ENCODE data around the gene CHN1. TPM values are rescaled to one million over a fixed set of nuclear protein-coding genes. Genes with fewer than 3 reads are reported as not detected.
A peak's percentile ranks its signal among the peaks of the same experiment; 100 is the strongest.

CHN1 gene
- total RNA-seq, 1 donor from 2014 or later, result 7.8 TPM

DNA sequence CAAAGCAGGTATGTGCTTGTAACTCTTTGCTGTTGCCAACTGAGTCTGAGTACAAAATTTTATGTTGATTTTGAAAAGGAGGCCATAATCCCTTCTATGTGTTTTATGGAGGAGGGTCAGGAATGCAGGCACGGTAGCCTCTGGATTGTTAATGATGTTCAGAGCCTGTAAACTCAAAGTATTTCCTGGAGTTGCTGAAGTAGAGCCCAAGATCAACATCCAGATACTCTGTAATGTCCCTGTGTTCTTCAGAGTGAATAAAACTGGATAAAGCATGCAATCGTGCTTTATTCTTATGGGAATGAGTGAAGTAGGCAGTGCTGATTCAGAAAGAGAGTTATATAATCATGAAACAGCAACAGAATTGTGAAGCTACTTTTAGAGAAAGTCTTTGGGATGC is 179.1 kb downstream of the CHN1 start:
- H3K4me1 ChIP-seq, result peaks cover 0 to 6% of the 10 kb centered on the region in 2 donors
- H3K4me3 ChIP-seq, result no peak overlapping the region
- TF ChIP-seq, protein P1, sequence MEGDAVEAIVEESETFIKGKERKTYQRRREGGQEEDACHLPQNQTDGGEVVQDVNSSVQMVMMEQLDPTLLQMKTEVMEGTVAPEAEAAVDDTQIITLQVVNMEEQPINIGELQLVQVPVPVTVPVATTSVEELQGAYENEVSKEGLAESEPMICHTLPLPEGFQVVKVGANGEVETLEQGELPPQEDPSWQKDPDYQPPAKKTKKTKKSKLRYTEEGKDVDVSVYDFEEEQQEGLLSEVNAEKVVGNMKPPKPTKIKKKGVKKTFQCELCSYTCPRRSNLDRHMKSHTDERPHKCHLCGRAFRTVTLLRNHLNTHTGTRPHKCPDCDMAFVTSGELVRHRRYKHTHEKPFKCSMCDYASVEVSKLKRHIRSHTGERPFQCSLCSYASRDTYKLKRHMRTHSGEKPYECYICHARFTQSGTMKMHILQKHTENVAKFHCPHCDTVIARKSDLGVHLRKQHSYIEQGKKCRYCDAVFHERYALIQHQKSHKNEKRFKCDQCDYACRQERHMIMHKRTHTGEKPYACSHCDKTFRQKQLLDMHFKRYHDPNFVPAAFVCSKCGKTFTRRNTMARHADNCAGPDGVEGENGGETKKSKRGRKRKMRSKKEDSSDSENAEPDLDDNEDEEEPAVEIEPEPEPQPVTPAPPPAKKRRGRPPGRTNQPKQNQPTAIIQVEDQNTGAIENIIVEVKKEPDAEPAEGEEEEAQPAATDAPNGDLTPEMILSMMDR (IDR thresholded peaks at IDR 0.05), result no peak
- no peaks in the 10 kb centered on the region for H3K36me3 ChIP-seq
- no peaks in the 10 kb centered on the region for H3K9me3 ChIP-seq
- DNase-seq (ENCODE audit: low spot score in 2 of 2), result no peak
- peak overlapping the region in 1 of 2 donors; percentile 11 for H3K27ac ChIP-seq
- H3K27me3 ChIP-seq, result no peaks in the 10 kb centered on the region
- intact Hi-C loops (cut with DNase I), result no loop called here

DNA sequence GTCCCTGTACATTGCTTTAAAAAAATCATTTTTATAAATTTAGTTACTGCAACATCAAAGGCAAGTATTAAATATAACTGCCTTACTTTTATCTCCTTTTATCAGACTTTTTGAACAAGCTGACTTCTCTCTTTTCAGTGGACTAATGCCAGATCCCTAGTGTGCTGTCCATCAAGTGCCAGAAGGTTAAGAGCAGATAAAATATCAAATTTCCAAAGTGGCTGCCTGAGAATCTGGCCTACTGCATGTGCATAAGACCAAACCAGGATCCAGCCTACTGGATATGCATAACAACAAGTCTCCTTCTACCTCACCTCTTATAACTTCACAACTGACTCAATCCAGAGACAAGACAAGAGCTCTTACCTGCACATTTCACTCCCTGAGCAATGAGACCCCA is 181.1 kb downstream of the CHN1 start:
- H3K36me3 ChIP-seq, result no peaks in the 10 kb centered on the region
- no peaks in the 10 kb centered on the region for H3K27me3 ChIP-seq
- DNase-seq (ENCODE audit: low spot score in 2 of 2), result no peak
- H3K4me3 ChIP-seq, result no peak overlapping the region
- intact Hi-C loops (cut with DNase I), result no loop called here
- TF ChIP-seq, protein P1 (IDR thresholded peaks at IDR 0.05), result no peak
- peaks cover 0 to 6% of the 10 kb centered on the region in 2 donors for H3K4me1 ChIP-seq
- H3K9me3 ChIP-seq, result no peaks in the 10 kb centered on the region
- H3K27ac ChIP-seq, result no peak overlapping the region

DNA sequence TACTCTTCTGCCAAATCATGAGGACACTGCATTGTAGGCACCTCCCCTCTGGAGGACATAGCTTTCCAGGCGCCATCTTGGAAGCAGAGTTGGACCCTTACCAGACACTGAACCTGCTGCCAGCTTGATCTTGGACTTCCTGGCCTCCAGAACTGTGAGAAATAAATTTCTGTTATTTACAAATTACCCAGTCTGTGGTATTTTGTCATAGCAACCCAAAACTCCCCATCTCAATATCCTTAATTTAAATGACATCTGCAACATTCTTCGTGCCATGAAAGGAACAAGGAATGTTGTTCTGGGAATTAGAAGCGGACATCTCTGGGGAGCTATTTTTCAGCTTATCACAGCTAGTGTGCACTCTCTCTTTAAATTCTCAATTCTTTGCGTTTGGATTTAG is 183.6 kb downstream of the CHN1 start:
- H3K36me3 ChIP-seq, result no peaks in the 10 kb centered on the region
- H3K4me1 ChIP-seq, result peaks cover 0 to 6% of the 10 kb centered on the region in 2 donors
- H3K4me3 ChIP-seq, result no peak overlapping the region
- no peak overlapping the region for H3K27ac ChIP-seq
- intact Hi-C loops (cut with DNase I), result no loop called here
- DNase-seq (ENCODE audit: low spot score in 2 of 2), result no peak
- no peaks in the 10 kb centered on the region for H3K27me3 ChIP-seq
- TF ChIP-seq, protein P1 (IDR thresholded peaks at IDR 0.05), result no peak
- H3K9me3 ChIP-seq, result no peaks in the 10 kb centered on the region

DNA sequence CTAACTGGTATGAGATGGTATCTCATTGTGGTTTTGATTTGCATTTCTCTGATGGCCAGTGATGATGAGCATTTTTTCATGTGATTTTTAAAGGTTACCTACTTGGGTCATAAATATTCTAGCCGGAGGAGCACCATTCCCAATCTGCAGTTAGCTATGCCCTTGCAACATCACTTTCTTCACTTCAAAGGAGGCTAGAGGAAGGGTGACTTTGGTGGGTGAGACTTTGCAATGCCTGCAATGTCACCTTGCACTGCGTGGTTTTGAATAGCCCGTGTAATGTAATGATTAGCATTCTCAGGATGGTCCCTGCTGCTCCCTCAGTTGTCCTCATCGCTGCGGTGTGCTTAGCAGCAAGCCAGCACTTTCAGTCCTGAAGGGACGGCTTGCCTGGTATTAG is 184.8 kb downstream of the CHN1 start:
- intact Hi-C loops (cut with DNase I), result no loop called here
- Histone ChIP-seq H3K9me3 (no peaks in the 10 kb centered on the region), H3K4me1 (no peaks in the 10 kb centered on the region), H3K27ac (no peak overlapping the region), H3K4me3 (no peak overlapping the region), H3K27me3 (no peaks in the 10 kb centered on the region), H3K36me3 (no peaks in the 10 kb centered on the region)
- DNase-seq (ENCODE audit: low spot score in 2 of 2), result no peak
- TF ChIP-seq, protein P1 (IDR thresholded peaks at IDR 0.05), result no peak

DNA sequence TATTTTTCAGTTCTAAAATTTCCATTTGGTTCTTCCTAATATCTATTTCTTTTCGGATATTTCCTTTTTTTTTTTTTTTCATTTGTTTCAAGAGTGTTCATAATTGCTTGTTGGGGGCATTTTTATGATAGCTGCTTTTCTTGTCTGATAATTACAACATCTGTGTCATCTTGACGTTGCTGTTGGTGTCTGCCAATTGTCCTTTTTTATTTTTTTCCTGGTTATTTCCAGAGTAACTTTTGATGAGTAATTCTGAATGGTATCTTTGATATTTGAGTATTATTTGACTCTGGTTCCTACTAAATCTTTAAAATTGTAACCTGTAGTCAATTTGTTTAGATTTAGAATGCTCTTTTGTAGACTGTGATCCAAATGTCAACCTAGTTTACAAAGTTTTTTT is 189.7 kb downstream of the CHN1 start:
- H3K4me1 ChIP-seq, result no peaks in the 10 kb centered on the region
- TF ChIP-seq, protein P1 (IDR thresholded peaks at IDR 0.05), result no peak

DNA sequence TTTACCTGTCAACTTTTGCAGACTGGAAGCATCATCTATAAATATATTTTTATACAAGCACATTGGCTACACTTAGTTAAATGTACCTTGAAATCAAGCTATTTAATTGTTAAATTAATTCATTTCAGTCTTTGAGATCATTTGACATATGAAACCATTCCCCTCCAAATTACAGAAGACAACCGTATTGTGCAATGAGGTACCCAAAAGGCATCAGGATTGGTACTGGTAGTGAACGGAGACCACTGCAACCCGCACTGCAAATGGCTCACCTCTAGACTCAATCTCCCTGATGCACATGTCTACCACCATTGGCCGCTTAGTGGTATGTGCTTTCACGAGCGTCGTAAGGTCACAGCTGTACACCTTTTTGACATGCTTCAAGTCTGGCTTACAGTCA is 193.1 kb downstream of the CHN1 start:
- Histone ChIP-seq H3K36me3 (peaks cover 4% of the 10 kb centered on the region in 2 donors), H3K27ac (no peak overlapping the region)
- intact Hi-C loops (cut with DNase I), result no loop called here

More for the DNA sequence above, 189.7 kb downstream of the CHN1 start:
- no peaks in the 10 kb centered on the region for H3K9me3 ChIP-seq
- intact Hi-C loops (cut with DNase I), result no loop called here
- no peaks in the 10 kb centered on the region for H3K36me3 ChIP-seq
- H3K27me3 ChIP-seq, result no peaks in the 10 kb centered on the region
- H3K4me3 ChIP-seq, result no peak overlapping the region
- no peak for DNase-seq (ENCODE audit: low spot score in 2 of 2)
- no peak overlapping the region for H3K27ac ChIP-seq

More for the DNA sequence above, 193.1 kb downstream of the CHN1 start:
- no peak overlapping the region for H3K4me3 ChIP-seq
- DNase-seq (ENCODE audit: low spot score in 2 of 2), result no peak
- no peaks in the 10 kb centered on the region for H3K9me3 ChIP-seq
- TF ChIP-seq, protein P1 (IDR thresholded peaks at IDR 0.05), result no peak
- no peaks in the 10 kb centered on the region for H3K4me1 ChIP-seq
- no peaks in the 10 kb centered on the region for H3K27me3 ChIP-seq

Data from ascending aorta (tissue), 2 donors.